ENCODE data around the gene SEPTIN12.
A peak's percentile ranks its signal among the peaks of the same experiment; 100 is the strongest.

Gene SEPTIN12

DNA sequence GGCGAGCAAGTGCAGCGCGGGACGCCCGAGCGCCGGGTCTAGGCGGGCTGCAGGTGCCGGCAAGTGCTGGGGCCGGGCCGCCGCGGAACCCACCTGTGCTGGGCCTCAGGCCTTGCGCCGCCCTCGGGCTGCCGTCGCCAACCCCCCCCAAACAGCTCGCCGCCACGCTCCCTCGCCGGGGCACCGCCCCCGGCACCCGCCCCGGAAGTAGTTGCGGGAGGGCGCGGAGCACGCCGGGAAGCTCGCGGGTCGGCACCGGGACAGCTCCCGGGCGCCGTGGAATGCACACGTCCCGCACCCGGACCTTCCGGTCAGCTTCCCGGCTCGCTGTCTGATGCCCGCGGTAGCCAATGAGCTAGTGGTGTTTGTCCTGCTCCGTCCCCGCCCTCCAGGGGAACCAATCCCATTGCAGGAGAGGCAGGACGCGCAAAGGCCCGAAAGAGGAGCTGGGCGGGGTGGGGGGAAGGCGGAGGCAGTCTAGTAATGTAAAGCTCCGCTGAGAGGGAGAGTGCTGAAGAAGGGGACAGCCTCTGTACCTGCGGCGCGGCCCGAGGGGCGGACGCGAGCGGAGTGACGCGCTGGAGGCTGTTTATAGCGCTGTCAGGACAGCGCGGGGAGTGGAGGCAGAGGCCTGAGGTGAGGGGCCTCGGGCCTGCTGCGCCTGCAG is 53.9 kb downstream of the SEPTIN12 start, which contains the start of the genes ANKS3 and DNAAF8:
Gene ANKS3 (minus strand): TSS at position 209 of the 667 bp plus-strand sequence. CDS start 4,122 bp downstream, outside the sequence.
Gene DNAAF8 (plus strand): TSS at position 475 of the 667 bp plus-strand sequence. CDS start 1,978 bp downstream, outside the sequence.
- Histone ChIP-seq H3K36me3 (ENCODE audit: control insufficient read depth in 1 of 2, insufficient read depth in 2 of 2, low read length in 2 of 2) (peaks cover 6 to 15% of the 10 kb centered on the region in 2 donors), H3K27me3 (ENCODE audit: control insufficient read depth in 1 of 2, insufficient read depth in 2 of 2, low read length in 2 of 2) (no peaks in the 10 kb centered on the region), H3K4me1 (ENCODE audit: control insufficient read depth in 1 of 2, insufficient read depth in 2 of 2, low read length in 2 of 2) (peaks cover 5 to 13% of the 10 kb centered on the region in 2 donors), H3K9me3 (ENCODE audit: control insufficient read depth in 1 of 2, low read length in 2 of 2) (no peaks in the 10 kb centered on the region), H3K4me3 (ENCODE audit: low read depth in 1 of 2, low read length in 2 of 2) (peak within 1 kb of the TSS; percentile 94 to 95), H3K9ac (ENCODE audit: low read depth in 1 of 2, low read length in 2 of 2) (peak within 1 kb of the TSS; percentile 70 to 83), H3K27ac (ENCODE audit: low read depth, low read length) (peak within 1 kb of the TSS; percentile 68)

DNA sequence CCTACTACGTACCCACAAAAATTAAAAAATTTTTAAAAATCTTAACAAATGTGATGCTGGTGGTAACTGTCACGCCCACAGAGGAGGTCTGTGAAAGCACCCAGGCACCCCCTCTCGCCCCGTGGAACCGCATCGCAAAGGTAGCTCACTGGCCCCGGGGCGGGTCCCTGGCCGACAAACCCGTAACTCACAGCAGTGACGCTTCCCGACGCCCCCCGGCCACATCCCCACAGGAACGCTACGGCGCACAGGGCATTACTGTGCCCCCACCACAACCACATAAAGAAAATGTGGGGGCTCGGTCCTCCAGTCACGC is 54.4 kb downstream of the SEPTIN12 start:
- Histone ChIP-seq H3K4me3 (ENCODE audit: low read depth in 1 of 2, low read length in 2 of 2) (peak overlapping the region; percentile 94 to 95), H3K27me3 (ENCODE audit: control insufficient read depth in 1 of 2, insufficient read depth in 2 of 2, low read length in 2 of 2) (no peaks in the 10 kb centered on the region), H3K4me1 (ENCODE audit: control insufficient read depth in 1 of 2, insufficient read depth in 2 of 2, low read length in 2 of 2) (peaks cover 5 to 13% of the 10 kb centered on the region in 2 donors), H3K9ac (ENCODE audit: low read depth in 1 of 2, low read length in 2 of 2) (peak overlapping the region; percentile 70 to 83), H3K9me3 (ENCODE audit: control insufficient read depth in 1 of 2, low read length in 2 of 2) (no peaks in the 10 kb centered on the region), H3K27ac (ENCODE audit: low read depth, low read length) (no peak overlapping the region), H3K36me3 (ENCODE audit: control insufficient read depth in 1 of 2, insufficient read depth in 2 of 2, low read length in 2 of 2) (peaks cover 6 to 20% of the 10 kb centered on the region in 2 donors)

DNA sequence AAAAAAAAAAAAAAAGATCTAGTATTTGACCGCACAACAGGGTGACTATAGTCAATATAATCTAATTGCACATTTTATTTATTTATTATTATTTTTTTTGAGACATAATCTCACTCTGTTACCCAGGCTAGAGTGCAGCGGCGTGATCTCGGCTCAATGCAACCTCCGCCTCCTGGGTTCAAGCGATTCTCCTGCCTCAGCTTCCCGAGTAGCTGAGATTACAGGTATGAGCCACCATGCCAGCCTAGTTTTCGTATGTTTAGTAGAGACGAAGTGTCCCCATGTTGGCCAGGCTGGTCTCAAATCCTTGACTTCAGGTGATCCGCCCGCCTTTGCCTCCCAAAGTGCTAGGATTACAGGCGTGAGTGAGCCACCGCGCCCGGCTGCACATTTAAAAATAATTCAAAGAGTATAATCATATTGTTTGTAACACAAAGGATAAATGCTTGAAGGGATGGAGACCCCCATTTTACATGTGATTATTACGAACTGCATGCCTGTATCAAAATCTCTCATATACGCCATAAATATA is 54.9 kb downstream of the SEPTIN12 start:
- H3K9ac ChIP-seq (ENCODE audit: low read depth in 1 of 2, low read length in 2 of 2), result peak overlapping the region; percentile 70 to 83
- H3K4me3 ChIP-seq (ENCODE audit: low read depth in 1 of 2, low read length in 2 of 2), result peak overlapping the region; percentile 94 to 95
- H3K4me1 ChIP-seq (ENCODE audit: control insufficient read depth in 1 of 2, insufficient read depth in 2 of 2, low read length in 2 of 2), result peaks cover 5 to 13% of the 10 kb centered on the region in 2 donors
- no peak overlapping the region for H3K27ac ChIP-seq (ENCODE audit: low read depth, low read length)
- no peaks in the 10 kb centered on the region for H3K9me3 ChIP-seq (ENCODE audit: control insufficient read depth in 1 of 2, low read length in 2 of 2)
- peaks cover 6 to 24% of the 10 kb centered on the region in 2 donors for H3K36me3 ChIP-seq (ENCODE audit: control insufficient read depth in 1 of 2, insufficient read depth in 2 of 2, low read length in 2 of 2)
- H3K27me3 ChIP-seq (ENCODE audit: control insufficient read depth in 1 of 2, insufficient read depth in 2 of 2, low read length in 2 of 2), result no peaks in the 10 kb centered on the region

DNA sequence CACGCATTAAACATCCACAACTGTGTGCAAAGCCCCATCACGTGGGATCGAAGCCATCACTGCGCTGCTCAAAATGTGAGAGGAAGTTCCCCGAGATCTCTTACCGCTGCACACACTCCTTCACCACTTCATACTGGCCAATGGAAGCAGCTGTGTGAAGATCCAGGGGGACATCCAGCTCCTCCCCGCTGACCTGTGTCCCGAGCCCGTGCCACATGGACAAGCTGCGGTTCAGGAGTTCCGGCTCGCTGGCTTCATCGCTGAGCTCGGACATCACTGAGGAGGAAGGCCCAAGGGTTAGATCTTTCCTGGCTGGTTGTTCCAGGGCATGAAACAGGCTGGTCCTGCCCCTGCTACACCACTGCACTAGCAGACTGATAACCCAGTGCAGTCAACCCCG is 58.3 kb downstream of the SEPTIN12 start:
- H3K9ac ChIP-seq (ENCODE audit: low read depth in 1 of 2, low read length in 2 of 2), result no peak overlapping the region
- no peaks in the 10 kb centered on the region for H3K27me3 ChIP-seq (ENCODE audit: control insufficient read depth in 1 of 2, insufficient read depth in 2 of 2, low read length in 2 of 2)
- no peak overlapping the region for H3K27ac ChIP-seq (ENCODE audit: low read depth, low read length)
- H3K9me3 ChIP-seq (ENCODE audit: control insufficient read depth in 1 of 2, low read length in 2 of 2), result no peaks in the 10 kb centered on the region
- peaks cover 12 to 45% of the 10 kb centered on the region in 2 donors for H3K36me3 ChIP-seq (ENCODE audit: control insufficient read depth in 1 of 2, insufficient read depth in 2 of 2, low read length in 2 of 2)
- H3K4me1 ChIP-seq (ENCODE audit: control insufficient read depth in 1 of 2, insufficient read depth in 2 of 2, low read length in 2 of 2), result peaks cover under 1 to 7% of the 10 kb centered on the region in 2 donors
- H3K4me3 ChIP-seq (ENCODE audit: low read depth in 1 of 2, low read length in 2 of 2), result no peak overlapping the region

DNA sequence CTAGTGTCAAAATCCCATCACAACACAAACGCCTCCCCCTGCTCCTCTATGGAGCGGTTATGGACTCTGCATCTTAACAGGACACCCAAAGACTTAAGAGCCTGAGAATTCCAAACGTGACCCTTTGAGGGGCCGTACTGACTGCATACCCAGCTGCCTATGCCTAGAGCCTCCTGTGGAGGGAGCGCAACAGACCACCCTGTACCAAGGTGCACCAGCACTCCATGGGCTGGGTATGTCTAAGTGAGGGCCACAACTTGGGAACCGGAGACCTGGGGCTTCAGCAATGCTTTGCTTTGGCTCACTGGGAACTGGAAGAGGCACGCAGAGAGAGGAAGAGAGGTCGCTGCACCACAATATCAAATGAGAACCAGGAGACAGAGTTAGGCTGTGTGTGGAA is 59.5 kb downstream of the SEPTIN12 start:
- Histone ChIP-seq H3K4me3 (ENCODE audit: low read depth in 1 of 2, low read length in 2 of 2) (no peak overlapping the region), H3K27ac (ENCODE audit: low read depth, low read length) (no peak overlapping the region), H3K4me1 (ENCODE audit: control insufficient read depth in 1 of 2, insufficient read depth in 2 of 2, low read length in 2 of 2) (peaks cover 0 to 6% of the 10 kb centered on the region in 2 donors), H3K9ac (ENCODE audit: low read depth in 1 of 2, low read length in 2 of 2) (no peak overlapping the region), H3K9me3 (ENCODE audit: control insufficient read depth in 1 of 2, low read length in 2 of 2) (no peaks in the 10 kb centered on the region), H3K36me3 (ENCODE audit: control insufficient read depth in 1 of 2, insufficient read depth in 2 of 2, low read length in 2 of 2) (peaks cover 13 to 56% of the 10 kb centered on the region in 2 donors), H3K27me3 (ENCODE audit: control insufficient read depth in 1 of 2, insufficient read depth in 2 of 2, low read length in 2 of 2) (no peaks in the 10 kb centered on the region)

Measured in duodenal mucosa (tissue), 2 donors.